ENCODE data around the gene CD46. TPM values are rescaled to one million over a fixed set of nuclear protein-coding genes. Genes with fewer than 3 reads are reported as not detected.

Gene CD46
- total and polyA plus RNA-seq, 10 of the 15 experiments (the other 5 are each of a cell fraction or from before 2014, with no cell fraction given) = 61.1 to 198 (median 81.4) TPM

GRCh38 chr1:207801819-207802218 lies 50.0 kb downstream of the CD46 start:
- Histone ChIP-seq H2AFZ (ENCODE audit: control insufficient read depth, low read depth, low read length) (no peak overlapping the region), H3K4me2 (ENCODE audit: control insufficient read depth, insufficient read depth) (no peak overlapping the region), H3K9ac (ENCODE audit: control insufficient read depth, insufficient read depth, low read length) (no peak overlapping the region), H3K4me1 (ENCODE audit: control insufficient read depth, insufficient read depth, low read length) (peaks cover 15% of the 10 kb centered on the region), H3K36me3 (ENCODE audit: control insufficient read depth in 2 of 2, insufficient read depth in 2 of 2, low read length in 1 of 2) (peaks cover 15 to 21% of the 10 kb centered on the region in 2 experiments), H3K27me3 (replicated peaks in 1 of 2; ENCODE audit: control insufficient read depth in 2 of 2, insufficient read depth in 2 of 2, low read length in 1 of 2) (no peaks in the 10 kb centered on the region), H3K27ac (ENCODE audit: control insufficient read depth, insufficient read depth) (no peak overlapping the region), H3K4me3 (no peak overlapping the region), H3K79me2 (ENCODE audit: control insufficient read depth, insufficient read depth, low read length) (no peaks in the 10 kb centered on the region), H4K20me1 (ENCODE audit: control insufficient read depth, insufficient read depth) (no peaks in the 10 kb centered on the region), H3K9me3 (replicated peaks; ENCODE audit: control insufficient read depth, insufficient read depth, low read length) (no peaks in the 10 kb centered on the region)
- intact Hi-C loops (cut with micrococcal nuclease; ENCODE audit: unreplicated experiment) = no loop called here
- ChIA-PET SMC1A (ENCODE audit: uncharacterized antibody, unreplicated experiment) (no interaction called here), CTCF (interaction anchor here (1.6 kb wide), 1 partner anchor 83 kb away, joined by 3 read pairs; no protein-coding TSS in a partner anchor), POLR2A (no interaction called here), RAD21 (ENCODE audit: unreplicated experiment) (no interaction called here)
- ATAC-seq = no peak
- no TSS peak for BruUV-seq (replicated peaks)
- no peak for FAIRE-seq
- 86% methylated on average over 12 of the region's 12 CpGs for WGBS (ENCODE audit: insufficient coverage, insufficient replicate concordance, low lambda C conversion rate, missing lambda C conversion rate)
- no peak for DNase-seq (ENCODE audit: low read depth, low spot score)
- TF ChIP-seq POLR2A (IDR thresholded peaks at IDR 0.05; ENCODE audit: low read depth, low read length) (0 out of 2 replicates have a peak, but pooled peaks have one; percentile 47), CHD4 (IDR thresholded peaks at IDR 0.05) (no peak), CTCF (IDR thresholded peaks at IDR 0.05 in 2 of 3, conservative IDR thresholded peaks at IDR 0.05 in 1 of 3; ENCODE audit: control insufficient read depth in 2 of 3, extremely low read depth in 1 of 3, insufficient read depth in 1 of 3, low read depth in 3 of 3, low read length in 3 of 3) (no peak), JUND (IDR thresholded peaks at IDR 0.05; ENCODE audit: low read depth, low read length) (no peak)
- in situ Hi-C loops (cut with MboI) = no loop called here

GRCh38 chr1:207803678-207804077 lies 51.8 kb downstream of the CD46 start:
- no peak overlapping the region for H3K4me3 ChIP-seq
- TF ChIP-seq E2F4 (IDR thresholded peaks at IDR 0.05; ENCODE audit: low read depth, low read length) (no peak), USF1 (IDR thresholded peaks at IDR 0.05; ENCODE audit: borderline replicate concordance, extremely low read length, insufficient read depth, low read depth, low read length) (no peak), RELB (IDR thresholded peaks at IDR 0.05; ENCODE audit: low read depth) (no peak), BRCA1 (IDR thresholded peaks at IDR 0.05; ENCODE audit: low read depth, low read length) (no peak), MAX (IDR thresholded peaks at IDR 0.05; ENCODE audit: low read depth, low read length) (no peak), CBX3 (IDR thresholded peaks at IDR 0.05; ENCODE audit: borderline replicate concordance, low read depth) (no peak)
- in situ Hi-C loops (cut with MboI) (no loop called here), intact Hi-C loops (cut with micrococcal nuclease; ENCODE audit: unreplicated experiment) (no loop called here)
- no peak overlapping the region for H3K27ac ChIP-seq (ENCODE audit: control insufficient read depth, insufficient read depth)
- H3K27me3 ChIP-seq (replicated peaks in 1 of 2; ENCODE audit: control insufficient read depth in 2 of 2, insufficient read depth in 2 of 2, low read length in 1 of 2) = no peaks in the 10 kb centered on the region
- no TSS peak for BruUV-seq (replicated peaks)
- ChIA-PET POLR2A (no interaction called here), CTCF (interaction anchor here (1.6 kb wide), 1 partner anchor 81 kb away, joined by 3 read pairs; no protein-coding TSS in a partner anchor), SMC1A (ENCODE audit: uncharacterized antibody, unreplicated experiment) (interaction anchor here (1.2 kb wide), 1 partner anchor 16 kb away, joined by 4 read pairs; no protein-coding TSS in a partner anchor), RAD21 (ENCODE audit: unreplicated experiment) (no interaction called here)
- ATAC-seq (no peak), DNase-seq (ENCODE audit: low read depth, low spot score) (no peak), FAIRE-seq (no peak)
- no peaks in the 10 kb centered on the region; the same call in 1 of the 2 replicates for H4K20me1 ChIP-seq (ENCODE audit: control insufficient read depth, insufficient read depth)
- no peaks in the 10 kb centered on the region for H3K9me3 ChIP-seq (replicated peaks; ENCODE audit: control insufficient read depth, insufficient read depth, low read length)
- H3K79me2 ChIP-seq (ENCODE audit: control insufficient read depth, insufficient read depth, low read length) = no peaks in the 10 kb centered on the region
- no peak overlapping the region for H3K9ac ChIP-seq (ENCODE audit: control insufficient read depth, insufficient read depth, low read length)
- peaks cover 22% of the 10 kb centered on the region for H3K4me1 ChIP-seq (ENCODE audit: control insufficient read depth, insufficient read depth, low read length)
- 90% methylated on average over 9 of the region's 9 CpGs for WGBS (ENCODE audit: insufficient coverage, insufficient replicate concordance, low lambda C conversion rate, missing lambda C conversion rate)
- H3K4me2 ChIP-seq (ENCODE audit: control insufficient read depth, insufficient read depth) = no peak overlapping the region
- H3K36me3 ChIP-seq (ENCODE audit: control insufficient read depth in 2 of 2, insufficient read depth in 2 of 2, low read length in 1 of 2) = peaks cover 25 to 32% of the 10 kb centered on the region in 2 experiments
- no peak overlapping the region for H2AFZ ChIP-seq (ENCODE audit: control insufficient read depth, low read depth, low read length)
